CD4-positive, alpha-beta T cell (primary cell): ENCODE results near the gene MTERF4. TPM values are rescaled to one million over a fixed set of nuclear protein-coding genes. Genes with fewer than 3 reads are reported as not detected.
"Not testable (repeated sequence)": the region's sequence is repeated elsewhere in the genome, so short reads cannot be mapped to it uniquely, and the experiment has no call there.

Experiments
- ATAC-seq: fragments of 200-7000 bp; cut with Tn5 transposase; one replicate; pipeline ENCODE4 v1.10.0; 2022; ENCODE audit warnings: mild to moderate bottlenecking; ENCODE audit not compliant: poor library complexity
- CTCF ChIA-PET: fragments of 350-600 bp; sonication (Branson Sonifier 250); formaldehyde crosslinking; loops from one replicate; lab custom pipeline; 2021; ENCODE audit warnings: antibody characterized with exemption, inconsistent platforms; lab: Charles Lee
- POLR2A ChIA-PET: fragments of 350-600 bp; sonication (Branson Sonifier 250); formaldehyde crosslinking; loops from one replicate; lab custom pipeline; 2021; ENCODE audit warnings: antibody characterized with exemption, inconsistent platforms; lab: Charles Lee
- DNase-seq, 14 experiments: peaks; one replicate each; pipeline ENCODE4 v3.0.0-alpha.2; 2013 to 2020; ENCODE audit warnings: mixed read lengths in 2 of 14
- H3K27ac ChIP-seq, 2 donors: one replicate each; pipeline versions ENCODE4 v1.5.1 to v1.7.0; 2013; ENCODE audit warnings: low read length in 2 of 2, low read depth in 1 of 2, mild to moderate bottlenecking in 1 of 2
- H3K27me3 ChIP-seq, 2 experiments: 1 replicate in 1 of 2; 2 replicates in 1 of 2; pipeline versions ENCODE4 v1.6.1 to v1.7.0; 2013; ENCODE audit warnings: low read length in 2 of 2, control low read depth in 1 of 2, mild to moderate bottlenecking in 1 of 2, moderate library complexity in 1 of 2; ENCODE audit not compliant: insufficient read depth in 2 of 2, control insufficient read depth in 1 of 2
- H3K36me3 ChIP-seq: one replicate; pipeline ENCODE4 v1.6.1; 2013; ENCODE audit warnings: low read length, control low read depth; ENCODE audit not compliant: insufficient read depth
- H3K4me1 ChIP-seq: one replicate; pipeline ENCODE4 v1.6.1; 2013; ENCODE audit warnings: low read length, control low read depth; ENCODE audit not compliant: insufficient read depth
- H3K4me3 ChIP-seq: one replicate; pipeline ENCODE4 v1.5.1; 2013; ENCODE audit warnings: mild to moderate bottlenecking, low read length, moderate library complexity
- H3K9me3 ChIP-seq, 2 experiments: 1 replicate in 1 of 2; 2 replicates in 1 of 2; pipeline versions ENCODE4 v1.6.1 to v1.7.0; 2013; ENCODE audit warnings: low read length in 2 of 2, mild to moderate bottlenecking in 2 of 2, control low read depth in 1 of 2, moderate library complexity in 1 of 2; ENCODE audit not compliant: control insufficient read depth in 1 of 2, insufficient read depth in 1 of 2
- H3K27ac Mint-ChIP-seq: one replicate; pipeline ENCODE4 v1.8.0; 2020; ENCODE audit warnings: mixed read lengths
- H3K27me3 Mint-ChIP-seq: one replicate; pipeline ENCODE4 v1.8.0; 2021; ENCODE audit warnings: mixed read lengths
- H3K36me3 Mint-ChIP-seq: one replicate; pipeline ENCODE4 v1.8.0; 2021; ENCODE audit warnings: low read depth, mixed read lengths
- H3K4me1 Mint-ChIP-seq: one replicate; pipeline ENCODE4 v1.8.0; 2021; ENCODE audit warnings: low read depth, mixed read lengths
- H3K4me3 Mint-ChIP-seq: one replicate; pipeline ENCODE4 v1.8.0; 2020; ENCODE audit warnings: mild to moderate bottlenecking, mixed read lengths
- H3K9me3 Mint-ChIP-seq: one replicate; pipeline ENCODE4 v1.8.0; 2020; ENCODE audit warnings: mixed read lengths
- intact Hi-C, 2 experiments: fragments of 100-400 bp; cut with DNase I in 1 of 2; cut with micrococcal nuclease in 1 of 2; formaldehyde crosslinking; loops; one replicate each; pipeline versions ENCODE4 v1.15.1 to v1.9.0; 2023 to 2025; cut with DNase I, micrococcal nuclease
- total RNA-seq, 174 experiments: library from RNA in 2 of 174; stranded (reverse) in 2 of 174; gene quantifications; one replicate each; pipeline ENCODE4 v1.2.3 and lab custom pipeline; 2021 to 2026
- TF ChIP-seq, protein P1 (sequence below): fragments of 200-600 bp; IDR thresholded peaks from one replicate; pipeline ENCODE4 v1.8.0; 2022; ENCODE audit warnings: antibody characterized with exemption, mild to moderate bottlenecking

Gene MTERF4
- total RNA-seq, 2 experiments from 2014 or later: 84.0 to 87.5 TPM

DNA sequence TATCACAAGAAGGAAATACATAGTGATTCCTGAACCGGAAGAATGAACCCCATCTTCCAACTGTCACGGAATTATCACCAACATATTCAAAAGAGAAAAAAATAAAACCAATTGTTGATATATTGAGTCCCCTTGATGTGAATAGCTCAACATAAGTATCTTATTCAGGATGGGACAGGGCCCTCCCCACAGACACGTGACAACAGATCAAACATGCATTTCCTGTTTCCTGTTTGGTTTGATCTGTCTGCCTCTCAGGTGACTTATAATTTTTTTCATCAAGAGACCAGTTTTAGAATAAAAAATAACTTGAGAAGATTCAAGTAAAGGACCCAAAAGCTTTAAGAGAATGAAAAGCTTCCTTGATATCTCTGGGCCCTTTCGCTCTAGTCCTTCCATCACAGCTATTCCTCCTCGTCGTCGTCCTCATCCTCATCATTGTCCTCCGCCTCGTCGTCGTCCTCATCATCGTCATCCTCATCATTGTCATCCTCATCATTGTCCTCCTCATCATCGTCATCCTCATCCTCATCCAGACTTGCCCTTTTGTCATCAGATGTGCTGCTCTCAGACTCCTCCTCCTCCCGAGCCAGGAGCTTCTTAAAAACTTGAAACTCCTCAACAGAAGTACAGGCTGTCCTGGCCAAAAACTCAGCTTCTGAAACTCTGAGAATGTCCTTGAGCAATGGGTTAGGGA is 6.3 kb downstream of the MTERF4 start:
- Mint-ChIP-seq H3K36me3 (peaks cover 92% of the 10 kb centered on the region), H3K27me3 (no peaks in the 10 kb centered on the region), H3K9me3 (no peaks in the 10 kb centered on the region), H3K27ac (peak overlapping the region; percentile 95), H3K4me1 (peaks cover 70% of the 10 kb centered on the region), H3K4me3 (peak overlapping the region; percentile 80)
- DNase-seq (peak in 12 of 14 experiments; percentile 30 to 87 (median 54)), ATAC-seq (peak; percentile 98)
- CTCF ChIA-PET: interaction anchor here (3.0 to 4.0 kb wide), 2 partner anchors 18 to 54 kb away, joined by 13 to 18 read pairs; partner anchors contain the start of genes PASK and PPP1R7
- H3K27me3 ChIP-seq: no peaks in the 10 kb centered on the region
- peaks cover 65% of the 10 kb centered on the region for H3K4me1 ChIP-seq
- peak overlapping the region; percentile 52 to 68 for H3K27ac ChIP-seq
- TF ChIP-seq, protein P1, sequence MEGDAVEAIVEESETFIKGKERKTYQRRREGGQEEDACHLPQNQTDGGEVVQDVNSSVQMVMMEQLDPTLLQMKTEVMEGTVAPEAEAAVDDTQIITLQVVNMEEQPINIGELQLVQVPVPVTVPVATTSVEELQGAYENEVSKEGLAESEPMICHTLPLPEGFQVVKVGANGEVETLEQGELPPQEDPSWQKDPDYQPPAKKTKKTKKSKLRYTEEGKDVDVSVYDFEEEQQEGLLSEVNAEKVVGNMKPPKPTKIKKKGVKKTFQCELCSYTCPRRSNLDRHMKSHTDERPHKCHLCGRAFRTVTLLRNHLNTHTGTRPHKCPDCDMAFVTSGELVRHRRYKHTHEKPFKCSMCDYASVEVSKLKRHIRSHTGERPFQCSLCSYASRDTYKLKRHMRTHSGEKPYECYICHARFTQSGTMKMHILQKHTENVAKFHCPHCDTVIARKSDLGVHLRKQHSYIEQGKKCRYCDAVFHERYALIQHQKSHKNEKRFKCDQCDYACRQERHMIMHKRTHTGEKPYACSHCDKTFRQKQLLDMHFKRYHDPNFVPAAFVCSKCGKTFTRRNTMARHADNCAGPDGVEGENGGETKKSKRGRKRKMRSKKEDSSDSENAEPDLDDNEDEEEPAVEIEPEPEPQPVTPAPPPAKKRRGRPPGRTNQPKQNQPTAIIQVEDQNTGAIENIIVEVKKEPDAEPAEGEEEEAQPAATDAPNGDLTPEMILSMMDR: no peak
- intact Hi-C loops: loop anchor here in 1 of 2 experiments (5.0 kb wide), 1 partner anchor 122 kb away; no protein-coding TSS in a partner anchor
- peaks cover 95% of the 10 kb centered on the region for H3K36me3 ChIP-seq
- no peak overlapping the region for H3K4me3 ChIP-seq
- POLR2A ChIA-PET: interaction anchor here (0.6 to 4.0 kb wide), 9 partner anchors 9 to 196 kb away, joined by 3 to 55 read pairs (median 5); partner anchors contain the start of genes PASK and PPP1R7
- H3K9me3 ChIP-seq: no peaks in the 10 kb centered on the region

DNA sequence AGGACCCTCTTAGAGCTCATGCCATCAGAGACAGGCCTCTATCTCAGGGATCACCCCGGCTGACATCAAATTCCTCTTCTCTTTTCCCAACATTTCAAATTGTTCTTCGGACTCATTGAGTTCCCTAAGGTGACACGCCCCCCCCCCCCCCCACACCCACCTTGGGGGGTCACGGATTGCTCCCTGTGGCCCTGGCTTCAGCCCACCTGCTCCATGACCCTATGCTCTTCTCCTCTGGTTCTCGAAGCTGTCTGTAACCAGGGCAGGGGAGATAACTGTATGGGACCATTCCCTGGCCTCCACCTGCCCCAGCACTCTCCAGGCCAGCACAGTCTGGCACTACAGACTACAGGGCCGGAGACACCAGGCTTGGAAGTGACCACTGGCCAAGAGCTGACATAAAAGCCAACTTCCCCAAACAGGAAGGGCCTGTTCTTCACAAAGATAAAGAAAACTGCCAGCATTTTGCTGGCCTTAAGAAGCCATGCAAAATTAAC is 7.1 kb downstream of the MTERF4 start:
- ATAC-seq (no peak), DNase-seq (peak in 1 of 14 experiments; percentile 13)
- Mint-ChIP-seq H3K9me3 (no peaks in the 10 kb centered on the region), H3K27me3 (no peaks in the 10 kb centered on the region), H3K4me3 (peak overlapping the region; percentile 4), H3K4me1 (peaks cover 65% of the 10 kb centered on the region), H3K36me3 (peaks cover 89% of the 10 kb centered on the region), H3K27ac (peak overlapping the region; percentile 95)
- no peaks in the 10 kb centered on the region for H3K9me3 ChIP-seq
- H3K4me3 ChIP-seq: no peak overlapping the region
- POLR2A ChIA-PET: interaction anchor here (0.6 to 4.0 kb wide), 9 partner anchors 10 to 196 kb away, joined by 3 to 55 read pairs (median 5); partner anchors contain the start of genes PASK and PPP1R7
- TF ChIP-seq, protein P1: no peak
- H3K27ac ChIP-seq: peak overlapping the region; percentile 49 to 53
- peaks cover 58% of the 10 kb centered on the region for H3K4me1 ChIP-seq
- intact Hi-C loops: loop anchor here in 1 of 2 experiments (5.0 kb wide), 1 partner anchor 122 kb away; no protein-coding TSS in a partner anchor
- H3K27me3 ChIP-seq: no peaks in the 10 kb centered on the region
- CTCF ChIA-PET: interaction anchor here (3.0 to 4.0 kb wide), 2 partner anchors 17 to 55 kb away, joined by 13 to 18 read pairs; partner anchors contain the start of genes PASK and PPP1R7
- peaks cover 95% of the 10 kb centered on the region for H3K36me3 ChIP-seq

DNA sequence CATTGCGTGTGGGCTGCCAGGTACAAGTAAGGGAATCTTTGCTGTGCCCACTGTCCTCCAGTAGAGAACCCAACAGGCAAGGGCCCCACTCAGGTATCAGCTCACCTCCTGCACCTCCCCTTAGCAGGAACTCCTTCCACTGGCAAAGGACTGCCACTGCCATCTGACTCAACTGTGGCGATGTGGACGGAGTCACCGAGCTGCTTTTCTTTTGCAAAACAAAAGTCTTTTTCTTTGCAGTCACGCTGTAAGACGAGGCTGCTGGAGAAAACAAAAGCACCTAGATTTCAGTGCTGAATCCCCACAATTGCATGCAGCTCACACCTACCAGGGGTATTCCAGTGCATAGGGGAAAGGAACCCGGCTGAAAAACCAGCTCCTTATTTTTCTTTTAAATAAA is 7.9 kb downstream of the MTERF4 start:
- DNase-seq: no peak
- intact Hi-C loops: no loop called here
- TF ChIP-seq, protein P1: no peak
- H3K4me1 Mint-ChIP-seq: peaks cover 63% of the 10 kb centered on the region
- Histone ChIP-seq H3K4me3 (no peak overlapping the region), H3K36me3 (peaks cover 95% of the 10 kb centered on the region), H3K4me1 (peaks cover 50% of the 10 kb centered on the region), H3K9me3 (no peaks in the 10 kb centered on the region), H3K27ac (no peak overlapping the region), H3K27me3 (no peaks in the 10 kb centered on the region)
- CTCF ChIA-PET: interaction anchor here (3.0 to 4.0 kb wide), 2 partner anchors 16 to 56 kb away, joined by 13 to 18 read pairs; partner anchors contain the start of genes PASK and PPP1R7
- peak overlapping the region; percentile 95 for H3K27ac Mint-ChIP-seq
- H3K27me3 Mint-ChIP-seq: no peaks in the 10 kb centered on the region
- H3K4me3 Mint-ChIP-seq: no peak overlapping the region
- no peaks in the 10 kb centered on the region for H3K9me3 Mint-ChIP-seq
- ATAC-seq: no peak
- POLR2A ChIA-PET: interaction anchor here (1.8 to 4.0 kb wide), 3 partner anchors 8 to 56 kb away, joined by 13 to 55 read pairs (median 14); partner anchors contain the start of genes MTERF4, PASK and PPP1R7
- peaks cover 86% of the 10 kb centered on the region for H3K36me3 Mint-ChIP-seq

DNA sequence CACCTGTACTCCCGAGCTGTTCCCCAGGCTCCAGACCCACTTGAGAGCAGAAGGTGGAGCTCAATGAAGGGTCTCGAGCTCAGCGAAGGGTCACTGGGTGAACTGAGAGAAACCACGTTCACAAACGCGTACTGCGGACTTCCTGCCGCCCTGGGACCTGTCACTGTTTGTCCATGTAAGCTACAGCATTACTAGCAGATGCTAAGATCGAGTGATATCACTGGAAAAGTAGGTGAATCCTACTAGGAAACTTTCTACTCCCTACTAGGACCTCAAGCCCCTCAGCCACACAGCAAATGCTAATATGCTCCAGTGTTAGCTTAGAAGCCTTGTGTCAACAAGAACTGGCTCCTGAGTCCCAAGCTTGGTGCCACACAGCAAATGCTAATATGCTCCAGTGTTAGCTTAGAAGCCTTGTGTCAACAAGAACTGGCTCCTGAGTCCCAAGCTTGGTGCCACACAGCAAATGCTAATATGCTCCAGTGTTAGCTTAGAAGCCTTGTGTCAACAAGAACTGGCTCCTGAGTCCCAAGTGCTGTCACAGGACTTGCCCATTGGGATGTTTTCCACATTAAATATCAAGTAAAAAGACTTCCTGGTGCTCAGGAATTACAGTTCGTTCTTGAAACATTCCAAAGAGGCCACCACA is 8.8 kb downstream of the MTERF4 start:
- H3K27ac ChIP-seq, intact Hi-C loops, H3K9me3 ChIP-seq, H3K27me3 Mint-ChIP-seq, H3K4me3 Mint-ChIP-seq, ATAC-seq, H3K9me3 Mint-ChIP-seq, DNase-seq, H3K4me3 ChIP-seq, H3K27ac Mint-ChIP-seq, H3K27me3 ChIP-seq: not testable (repeated sequence)
- Histone ChIP-seq H3K36me3 (peaks cover 96% of the 10 kb centered on the region), H3K4me1 (peaks cover 40% of the 10 kb centered on the region)
- POLR2A ChIA-PET: interaction anchor here (1.0 to 4.0 kb wide), 4 partner anchors 9 to 57 kb away, joined by 3 to 55 read pairs (median 8); partner anchors contain the start of genes MTERF4, PASK and PPP1R7
- CTCF ChIA-PET: interaction anchor here (3.0 to 4.0 kb wide), 2 partner anchors 15 to 57 kb away, joined by 13 to 18 read pairs; partner anchors contain the start of genes PASK and PPP1R7
- Mint-ChIP-seq H3K36me3 (peaks cover 86% of the 10 kb centered on the region), H3K4me1 (peaks cover 64% of the 10 kb centered on the region)
